Measurements from ENCODE around the gene NEDD8.

The NEDD8 gene

GRCh38 chr14:24194873-24195185, 37.3 kb downstream of the NEDD8 start:
- DNase-seq = no peak

DNA sequence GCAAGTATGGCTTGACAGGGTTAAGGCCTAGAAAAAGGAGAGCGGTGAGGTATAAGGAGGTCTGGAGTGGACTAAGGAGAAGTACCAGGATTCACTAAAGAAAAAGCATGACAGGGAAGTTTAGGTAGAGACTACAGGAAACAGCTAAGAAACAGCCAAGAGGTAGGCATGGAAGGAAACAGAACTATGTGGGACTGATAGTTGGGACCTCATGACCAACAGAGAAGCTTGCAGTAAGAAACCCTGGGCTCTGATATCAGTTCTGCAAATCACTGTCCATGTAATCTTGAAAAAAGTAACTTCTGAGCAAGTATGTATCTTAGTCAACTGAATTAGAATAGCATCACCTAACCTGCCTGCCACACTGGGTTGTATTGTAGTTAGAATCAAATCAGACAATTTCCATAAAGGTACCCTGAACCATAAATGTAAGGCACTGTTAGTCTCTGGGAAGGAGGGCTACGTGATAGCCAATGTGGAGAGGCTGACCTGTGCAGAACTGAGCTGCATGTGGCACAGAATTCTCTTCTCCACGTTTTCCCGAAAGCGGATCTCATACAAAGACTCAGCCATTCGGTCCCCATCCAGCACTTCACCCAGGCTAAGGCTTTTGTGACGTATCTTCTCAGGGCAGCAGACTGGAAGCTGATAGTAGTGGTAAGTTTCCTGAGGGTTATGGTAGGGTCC, 37.8 kb downstream of the NEDD8 start:
- DNase-seq = no peak

DNA sequence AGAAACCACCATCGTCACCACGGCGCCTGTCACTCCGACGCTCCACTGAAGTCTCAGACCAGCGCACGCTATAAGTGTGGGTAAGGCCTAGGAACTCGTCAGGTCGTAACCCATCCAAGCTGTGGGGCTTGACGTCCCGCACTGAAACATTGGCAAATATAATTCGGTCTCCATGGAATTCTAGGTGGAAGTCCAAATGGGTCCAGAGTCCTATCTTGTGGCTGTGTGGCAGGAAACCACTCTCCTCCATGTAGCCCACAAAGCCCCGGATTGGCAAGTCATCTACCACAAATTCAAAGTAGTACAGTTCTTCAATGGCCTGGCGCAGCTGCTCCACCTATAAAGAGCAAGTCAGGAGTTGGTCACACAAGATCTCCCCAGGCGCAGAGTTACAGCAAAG, 39.2 kb downstream of the NEDD8 start:
- no peak for DNase-seq

DNA sequence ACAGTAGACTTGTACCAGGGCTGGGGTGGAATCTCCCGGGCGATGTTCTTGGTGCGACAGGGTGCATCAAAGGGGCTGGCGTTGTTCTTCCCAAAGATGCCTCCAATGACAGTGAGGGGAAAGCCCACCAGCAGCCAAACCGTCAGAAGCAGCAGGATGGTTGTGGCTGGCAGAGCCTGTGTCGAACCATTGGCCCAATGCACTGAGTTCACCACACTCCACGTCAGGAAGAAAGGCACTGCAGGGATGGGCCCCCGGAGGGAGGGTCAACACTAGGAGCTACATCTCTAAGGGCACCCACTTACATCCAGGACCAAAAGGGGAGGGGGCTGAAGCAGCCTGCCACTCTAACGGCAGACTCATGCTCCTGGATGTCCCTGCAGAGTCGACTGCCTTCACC, 41.8 kb downstream of the NEDD8 start:
- no peak for DNase-seq

DNA sequence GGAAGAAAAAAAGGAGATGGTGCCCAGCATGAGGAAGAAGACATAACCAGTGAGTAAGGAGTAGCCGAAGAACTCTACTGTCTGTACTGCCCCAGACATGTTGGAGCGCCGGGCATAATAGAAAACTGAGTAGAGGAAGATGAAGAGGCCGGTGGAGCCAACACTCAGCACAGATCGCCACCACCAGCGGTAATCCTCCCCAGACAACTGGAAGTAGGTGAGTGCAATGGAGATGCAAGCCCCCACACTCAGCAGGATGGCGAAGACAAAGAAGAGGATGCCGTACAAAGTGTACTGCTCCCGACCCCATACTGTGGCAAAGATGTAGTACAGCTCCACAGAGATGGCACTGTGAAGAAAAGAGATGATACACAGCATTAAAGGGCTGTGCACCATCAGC, 42.7 kb downstream of the NEDD8 start:
- DNase-seq = no peak

- DNase-seq = no peak
Observed at GRCh38 chr14:24189059-24189375, 43.1 kb downstream of the NEDD8 start.

GRCh38 chr14:24188251-24189058, 43.7 kb downstream of the NEDD8 start, which contains the start of gene IPO4:
TSS of gene IPO4 (minus strand) at chr14:24188816. CDS start at chr14:24188787, 29 bp downstream.
- peak; percentile 89 for DNase-seq

GRCh38 chr14:24187539-24187915, 44.6 kb downstream of the NEDD8 start:
- DNase-seq = no peak

- no peak for DNase-seq
Observed at GRCh38 chr14:24186831-24187538, 45.2 kb downstream of the NEDD8 start.

GRCh38 chr14:24185741-24186140, 46.4 kb downstream of the NEDD8 start:
- DNase-seq = no peak

- no peak for DNase-seq
Observed at GRCh38 chr14:24185026-24185425, 47.1 kb downstream of the NEDD8 start.

GRCh38 chr14:24184104-24184970, 47.8 kb downstream of the NEDD8 start:
- no peak for DNase-seq

- no peak for DNase-seq
Observed at GRCh38 chr14:24183014-24183481, 49.1 kb downstream of the NEDD8 start.

DNA sequence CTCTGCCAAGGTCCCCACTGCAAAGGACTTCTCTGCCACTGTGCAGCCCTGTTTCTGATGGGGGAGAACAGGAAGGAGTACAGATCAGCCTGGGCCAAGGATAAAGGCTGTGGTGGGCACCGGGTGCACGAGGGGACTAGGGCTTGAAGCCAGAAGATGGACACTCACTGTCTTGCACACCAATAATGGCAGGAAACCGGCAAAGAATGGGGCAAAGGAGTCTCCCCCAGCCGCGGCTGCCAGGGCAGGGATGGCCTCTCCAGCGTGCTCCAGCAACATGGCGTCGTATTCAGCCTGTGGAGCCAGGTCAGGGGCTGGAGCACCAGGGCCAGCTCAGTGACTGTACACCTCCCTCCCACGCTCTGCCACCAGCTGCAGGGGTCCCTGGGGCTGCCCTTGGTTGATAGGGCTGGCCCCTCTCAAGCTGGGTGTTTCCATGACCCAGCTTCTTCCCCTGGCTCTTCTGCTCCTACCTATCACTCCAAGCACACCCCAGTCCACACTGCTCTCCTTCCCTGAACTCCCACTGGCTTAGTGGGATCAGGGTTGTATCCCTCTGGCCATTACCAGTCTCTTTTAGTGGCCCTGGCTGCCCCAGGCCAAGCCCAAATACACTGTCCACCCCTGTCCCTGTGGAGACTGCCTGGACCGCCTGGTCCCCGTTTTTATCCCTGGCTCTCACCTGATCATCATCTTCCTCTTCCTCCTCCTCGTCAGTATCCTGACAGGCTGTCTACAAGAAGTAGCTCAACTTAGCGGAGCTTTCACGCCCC, 49.9 kb downstream of the NEDD8 start:
- no peak for DNase-seq

DNA sequence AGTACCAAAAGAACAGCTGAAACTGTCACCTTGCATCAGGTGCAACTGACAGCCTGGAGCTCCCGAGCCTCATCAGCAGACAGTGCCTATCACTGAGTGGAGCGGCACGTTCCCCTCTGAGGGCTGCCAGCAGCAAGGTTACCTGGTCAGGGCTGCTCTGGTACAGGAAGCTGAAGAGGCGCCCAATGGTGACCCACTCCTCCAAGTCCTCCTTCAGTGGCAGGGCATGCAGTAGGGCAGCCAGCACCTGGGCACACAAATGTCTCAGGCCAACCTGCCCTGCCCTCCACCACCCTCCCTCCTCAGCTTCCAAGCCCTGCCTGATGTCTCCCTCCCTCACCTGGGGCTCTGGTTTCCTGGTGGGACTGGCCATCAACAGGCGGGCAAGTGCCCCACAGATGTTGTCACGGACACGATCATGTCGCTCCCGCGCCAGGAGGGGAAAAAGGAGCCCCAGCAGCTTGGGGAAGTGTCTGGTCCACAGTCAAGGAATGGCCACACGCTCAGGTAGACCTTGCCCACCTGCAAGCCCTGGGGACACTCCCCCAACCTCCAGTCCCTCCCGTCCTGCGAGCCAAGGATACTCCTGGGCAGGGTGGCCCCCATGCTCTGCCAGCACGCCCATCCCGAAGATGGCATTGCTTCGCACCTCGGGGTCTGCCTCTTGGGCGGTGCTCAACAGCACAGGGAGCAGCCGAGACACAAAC, 50.6 kb downstream of the NEDD8 start:
- DNase-seq = no peak

- DNase-seq = no peak
Observed at GRCh38 chr14:24179961-24180796, 52.0 kb downstream of the NEDD8 start.

DNA sequence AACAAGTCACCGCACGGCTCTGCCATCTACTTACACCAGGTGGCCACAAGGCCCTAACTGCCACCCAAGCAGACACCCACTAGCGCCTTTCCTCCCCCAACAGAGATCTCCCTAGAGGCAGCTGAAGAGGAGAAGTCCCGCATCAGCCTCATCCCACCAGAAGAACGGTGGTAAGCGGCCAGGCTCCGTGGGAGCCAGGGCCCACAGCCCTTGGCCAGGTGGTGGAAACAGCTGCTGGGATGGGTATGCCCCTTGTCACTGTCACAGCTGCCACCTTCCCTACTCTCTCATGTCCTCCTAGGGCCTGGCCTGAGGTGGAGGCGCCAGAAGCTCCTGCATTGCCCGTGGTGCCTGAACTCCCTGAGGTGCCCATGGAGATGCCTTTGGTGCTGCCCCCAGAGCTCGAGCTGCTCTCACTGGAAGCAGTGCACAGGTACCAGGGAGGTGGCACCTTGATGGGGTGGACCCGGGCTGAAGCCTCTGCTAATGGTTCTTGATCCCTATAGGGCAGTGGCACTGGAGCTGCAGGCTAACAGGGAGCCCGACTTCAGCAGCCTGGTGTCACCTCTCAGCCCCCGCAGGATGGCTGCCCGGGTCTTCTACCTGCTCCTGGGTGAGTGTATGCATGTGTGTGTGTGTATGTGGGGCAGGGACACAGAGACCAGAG, 52.7 kb downstream of the NEDD8 start:
- no peak for DNase-seq

DNA sequence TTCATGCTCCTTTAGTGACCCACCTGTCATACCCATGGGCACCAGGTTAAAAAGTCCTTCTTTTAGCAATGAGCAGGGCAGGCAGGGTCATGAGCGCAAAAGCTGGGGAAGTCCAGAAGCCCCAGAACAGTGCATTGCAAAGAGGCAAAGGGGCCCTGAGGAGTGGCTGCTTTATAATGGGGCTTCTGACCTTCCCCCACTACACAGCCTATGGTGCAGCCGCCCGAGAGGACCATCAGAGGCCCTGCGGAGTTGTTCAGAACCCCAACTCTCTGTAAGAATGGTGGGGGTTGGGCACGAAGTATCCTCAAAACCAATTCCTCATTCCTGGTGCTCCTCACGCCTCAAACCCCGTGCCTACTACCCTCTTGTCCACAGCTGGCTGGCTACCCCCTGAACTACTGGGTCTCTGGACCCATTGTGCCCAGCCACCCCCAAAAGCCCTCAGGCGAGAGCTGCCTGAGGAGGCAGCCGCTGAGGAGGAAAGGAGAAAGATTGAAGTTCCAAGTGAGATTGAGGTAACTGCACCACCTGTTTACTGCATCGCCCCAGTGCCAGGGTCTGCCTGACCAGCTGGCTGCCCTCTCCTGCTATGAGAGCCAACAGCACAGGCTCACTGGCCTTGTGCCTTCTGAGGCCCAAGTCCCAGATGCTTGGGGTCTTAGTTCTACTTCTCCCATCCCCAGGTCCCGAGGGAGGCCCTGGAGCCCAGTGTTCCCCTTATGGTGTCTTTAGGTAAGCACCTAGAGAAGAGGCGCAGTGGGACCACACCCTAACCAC, 53.6 kb downstream of the NEDD8 start:
- no peak for DNase-seq

- DNase-seq = no peak
Observed at GRCh38 chr14:24177891-24178290, 54.3 kb downstream of the NEDD8 start.
